GM19372 (cell line): Measurements from ENCODE around the gene SPATA20.

Source experiments
- ATAC-seq: cut with Tn5 transposase; IDR thresholded peaks from one replicate; pipeline ENCODE4 v1.9.1; 2021; ENCODE audit warnings: mild to moderate bottlenecking, low read depth, moderate library complexity; ENCODE audit not compliant: unreplicated experiment

The SPATA20 gene

GRCh38 chr17:50594128-50594823 is 47.3 kb downstream of the SPATA20 start:
- ATAC-seq: no peak

GRCh38 chr17:50594892-50595291 is 47.9 kb downstream of the SPATA20 start:
- no peak for ATAC-seq

GRCh38 chr17:50596191-50597037 is 49.4 kb downstream of the SPATA20 start:
- ATAC-seq: no peak

GRCh38 chr17:50598487-50598886 is 51.5 kb downstream of the SPATA20 start:
- ATAC-seq: no peak

GRCh38 chr17:50599606-50600005 is 52.6 kb downstream of the SPATA20 start:
- ATAC-seq: no peak

GRCh38 chr17:50601823-50602375 is 54.9 kb downstream of the SPATA20 start:
- no peak for ATAC-seq

- no peak for ATAC-seq
Measured at GRCh38 chr17:50602836-50603235, 55.9 kb downstream of the SPATA20 start.

- no peak for ATAC-seq
Measured at GRCh38 chr17:50603340-50603739, 56.4 kb downstream of the SPATA20 start.

- ATAC-seq: no peak
Measured at GRCh38 chr17:50604513-50604912, 57.5 kb downstream of the SPATA20 start.

GRCh38 chr17:50605429-50605828 is 58.5 kb downstream of the SPATA20 start:
- no peak for ATAC-seq
